ENCODE measurements around the gene RASA3.
A peak's percentile ranks its signal among the peaks of the same experiment; 100 is the strongest.

RASA3 gene

GRCh38 chr13:114155926-114156883 lies 23.8 kb upstream of the RASA3 start:
- DNase-seq = peak; percentile 17

GRCh38 chr13:114155320-114155719 lies 22.9 kb upstream of the RASA3 start:
- DNase-seq = no peak

- peak; percentile 21 for DNase-seq
These were observed 22.1 kb upstream of the RASA3 start for GRCh38 chr13:114154476-114154875.

GRCh38 chr13:114153485-114154080 lies 21.2 kb upstream of the RASA3 start:
- no peak for DNase-seq

GRCh38 chr13:114152831-114153371 lies 20.5 kb upstream of the RASA3 start:
- DNase-seq = no peak

GRCh38 chr13:114152285-114152645 lies 19.8 kb upstream of the RASA3 start:
- no peak for DNase-seq

GRCh38 chr13:114151565-114152284 lies 19.3 kb upstream of the RASA3 start:
- DNase-seq = peak; percentile 77

GRCh38 chr13:114151031-114151430 lies 18.6 kb upstream of the RASA3 start:
- DNase-seq = no peak

GRCh38 chr13:114149774-114150740 lies 17.6 kb upstream of the RASA3 start:
- peak; percentile 6 for DNase-seq

- DNase-seq = peak; percentile 6
These were observed 16.5 kb upstream of the RASA3 start for GRCh38 chr13:114148886-114149285.

- peak; percentile 86 for DNase-seq
These were observed 16.1 kb upstream of the RASA3 start for GRCh38 chr13:114148521-114148855.

GRCh38 chr13:114147803-114148520 lies 15.5 kb upstream of the RASA3 start:
- peak; percentile 2 for DNase-seq

GRCh38 chr13:114146629-114147028 lies 14.2 kb upstream of the RASA3 start:
- DNase-seq = peak; percentile 39

- DNase-seq = peak; percentile 1
These were observed 13.8 kb upstream of the RASA3 start for GRCh38 chr13:114146173-114146572.

GRCh38 chr13:114145722-114146121 lies 13.3 kb upstream of the RASA3 start:
- DNase-seq = peak; percentile 8

GRCh38 chr13:114145256-114145655 lies 12.8 kb upstream of the RASA3 start:
- peak; percentile 21 for DNase-seq

- DNase-seq = peak; percentile 21
These were observed 12.3 kb upstream of the RASA3 start for GRCh38 chr13:114144606-114145244.

GRCh38 chr13:114143806-114144605 lies 11.6 kb upstream of the RASA3 start:
- DNase-seq = peak; percentile 60

GRCh38 chr13:114142640-114143490 lies 10.4 kb upstream of the RASA3 start:
- DNase-seq = peak; percentile 84
